Stimulated activated CD8-positive, alpha-beta memory T cell treated with anti-CD3 and anti-CD28 coated beads, Interleukin-2, amount 100 ng/mL, for 48 hours (primary cell): ENCODE data around the gene FGF7.
"Not testable (repeated sequence)": the region's sequence is repeated elsewhere in the genome, so short reads cannot be mapped to it uniquely, and the experiment has no call there.

Source experiments
- DNase-seq, 2 donors: peaks; one replicate each; pipeline ENCODE4 v3.0.0-alpha.2; 2020; ENCODE audit warnings: low read depth in 2 of 2

Gene FGF7

GRCh38 chr15:49492830-49493229 is 69.8 kb downstream of the FGF7 start:
- no peak for DNase-seq

GRCh38 chr15:49494842-49495241 is 71.8 kb downstream of the FGF7 start:
- DNase-seq = no peak

- no peak for DNase-seq
Observed at GRCh38 chr15:49495993-49496753, 73.1 kb downstream of the FGF7 start.

- DNase-seq = no peak
Observed at GRCh38 chr15:49501586-49501985, 78.5 kb downstream of the FGF7 start.

GRCh38 chr15:49506341-49506740 is 83.3 kb downstream of the FGF7 start:
- DNase-seq = no peak

- DNase-seq = no peak
Observed at GRCh38 chr15:49507261-49507660, 84.2 kb downstream of the FGF7 start.

GRCh38 chr15:49512739-49513138 is 89.7 kb downstream of the FGF7 start:
- DNase-seq = not testable (repeated sequence)

- DNase-seq = no peak
Observed at GRCh38 chr15:49521802-49522201, 98.8 kb downstream of the FGF7 start.

GRCh38 chr15:49528289-49528688 is 105.2 kb downstream of the FGF7 start:
- no peak for DNase-seq

- DNase-seq = no peak
Observed at GRCh38 chr15:49530092-49530491, 107.0 kb downstream of the FGF7 start.
